GM15510 (cell line): ENCODE measurements around the gene KCNC3.

ENCODE experiments used
- POLR2A ChIP-seq: IDR thresholded peaks from 3 replicates; pipeline ENCODE4 v1.6.1; 2011; ENCODE audit warnings: borderline replicate concordance; ENCODE audit not compliant: insufficient read length; ENCODE audit errors: extremely low read depth

The KCNC3 gene

DNA sequence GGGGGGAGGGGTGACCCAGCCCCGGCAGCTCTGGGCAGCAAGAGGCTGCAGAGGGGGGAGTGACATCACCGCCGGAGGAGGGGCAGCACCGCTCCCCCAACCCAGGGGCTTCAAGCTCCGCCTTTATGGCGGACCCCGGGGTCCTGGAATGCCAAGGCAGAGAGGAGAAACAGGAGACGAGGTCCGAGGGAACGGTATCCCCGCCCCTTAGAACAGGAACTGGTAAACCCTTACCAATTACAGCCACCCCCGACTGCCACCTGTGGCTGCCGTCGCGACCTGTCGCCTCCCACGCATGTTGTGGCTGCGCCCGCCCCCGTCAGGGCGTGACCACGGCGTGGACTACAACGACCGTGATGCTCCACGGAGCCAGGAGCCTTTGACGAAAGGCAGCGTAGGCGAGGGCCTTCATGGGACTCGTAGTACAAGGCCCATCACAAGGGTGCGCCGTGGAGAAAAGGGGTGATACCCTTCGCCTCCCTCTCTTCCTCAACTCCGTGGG is 4.1 kb upstream of the KCNC3 start:
- peak; percentile 34 for TF ChIP-seq POLR2A

DNA sequence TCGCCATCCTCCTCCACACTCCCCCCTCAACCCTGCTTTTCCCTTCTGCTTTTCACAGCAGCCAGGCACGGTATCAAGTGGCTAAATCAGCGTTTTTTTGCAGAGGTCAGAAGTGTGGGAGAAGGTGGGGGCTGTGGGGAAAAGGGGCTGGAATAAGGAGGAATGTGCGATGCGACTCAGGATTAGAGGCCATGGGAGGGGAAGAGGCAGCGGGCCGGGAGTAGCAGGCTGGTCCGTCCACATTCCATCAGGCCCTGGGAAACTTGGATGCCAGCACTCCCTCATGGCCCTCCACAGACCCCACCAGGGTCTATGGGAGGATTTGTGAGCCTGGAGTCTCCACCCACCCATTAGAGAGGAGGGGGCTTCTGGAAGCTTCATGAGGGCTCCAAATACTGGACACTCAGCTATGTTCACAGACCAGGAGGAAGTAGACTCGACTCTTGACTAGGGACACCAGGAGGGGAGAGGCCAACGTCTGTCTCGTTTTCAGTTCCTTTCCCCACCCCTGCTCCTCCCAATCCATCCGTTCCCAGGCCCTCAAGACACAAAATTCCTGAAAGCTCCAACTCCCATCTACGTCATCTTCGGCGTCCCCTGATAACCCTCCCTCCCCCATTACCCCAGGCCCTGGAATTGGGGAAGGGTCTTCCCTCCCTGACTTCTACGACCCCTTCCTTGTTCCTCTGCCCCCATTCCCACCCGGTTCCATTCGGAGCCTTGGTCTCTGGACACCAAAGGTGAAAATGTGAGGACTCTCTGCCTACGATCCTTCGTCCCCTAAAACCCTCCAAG is 3.3 kb upstream of the KCNC3 start:
- no peak for TF ChIP-seq POLR2A

DNA sequence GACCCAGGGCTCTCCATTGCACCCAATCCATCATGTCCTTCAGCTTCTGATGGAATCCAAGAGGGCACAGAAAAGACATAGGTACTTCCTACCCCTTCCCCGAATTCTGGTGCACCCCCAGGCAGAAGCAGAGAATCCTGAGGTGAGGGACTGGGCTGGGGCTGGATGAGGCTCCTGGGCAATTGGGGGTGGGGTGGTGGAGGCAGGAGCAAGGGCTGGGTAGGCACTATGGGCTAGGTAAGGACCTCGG is 2.7 kb upstream of the KCNC3 start:
- no peak for TF ChIP-seq POLR2A

DNA sequence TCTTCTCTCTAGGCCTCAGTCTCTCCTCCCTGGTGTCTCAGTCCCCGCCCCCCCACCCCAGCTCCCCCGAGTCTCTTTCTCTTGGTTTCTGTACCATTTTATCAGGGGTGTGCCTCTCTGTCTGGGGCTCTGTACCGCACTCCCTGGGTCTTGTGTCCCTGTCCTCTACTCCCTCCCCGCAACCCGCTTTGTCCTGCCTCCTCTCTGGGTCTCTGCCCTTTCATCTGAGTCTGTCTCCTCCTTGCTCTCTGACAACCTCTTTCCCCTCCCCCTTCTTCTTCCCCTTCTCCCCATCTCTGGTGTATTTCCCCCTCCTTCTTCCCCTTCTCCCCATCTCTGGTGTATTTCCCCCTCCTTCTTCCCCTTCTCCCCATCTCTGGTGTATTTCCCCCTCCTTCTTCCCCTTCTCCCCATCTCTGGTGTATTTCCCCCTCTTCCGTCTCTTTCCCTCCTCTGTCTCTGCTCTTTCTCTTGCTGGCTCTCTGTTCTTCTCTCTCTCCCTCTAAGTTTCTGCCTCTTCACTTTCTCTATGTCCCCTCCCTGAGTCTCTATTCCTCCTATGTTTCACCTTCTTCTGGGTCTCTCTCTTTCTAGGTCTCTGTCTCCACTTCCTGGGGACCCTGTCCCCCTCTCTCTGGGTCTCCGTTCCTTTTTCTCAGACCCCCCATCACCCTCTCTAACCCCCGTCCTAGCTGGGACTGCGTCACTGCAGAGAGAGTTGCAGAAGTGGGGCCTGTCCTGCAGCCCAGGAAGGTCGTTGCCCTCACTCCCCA is 2.2 kb upstream of the KCNC3 start:
- TF ChIP-seq POLR2A, result no peak

DNA sequence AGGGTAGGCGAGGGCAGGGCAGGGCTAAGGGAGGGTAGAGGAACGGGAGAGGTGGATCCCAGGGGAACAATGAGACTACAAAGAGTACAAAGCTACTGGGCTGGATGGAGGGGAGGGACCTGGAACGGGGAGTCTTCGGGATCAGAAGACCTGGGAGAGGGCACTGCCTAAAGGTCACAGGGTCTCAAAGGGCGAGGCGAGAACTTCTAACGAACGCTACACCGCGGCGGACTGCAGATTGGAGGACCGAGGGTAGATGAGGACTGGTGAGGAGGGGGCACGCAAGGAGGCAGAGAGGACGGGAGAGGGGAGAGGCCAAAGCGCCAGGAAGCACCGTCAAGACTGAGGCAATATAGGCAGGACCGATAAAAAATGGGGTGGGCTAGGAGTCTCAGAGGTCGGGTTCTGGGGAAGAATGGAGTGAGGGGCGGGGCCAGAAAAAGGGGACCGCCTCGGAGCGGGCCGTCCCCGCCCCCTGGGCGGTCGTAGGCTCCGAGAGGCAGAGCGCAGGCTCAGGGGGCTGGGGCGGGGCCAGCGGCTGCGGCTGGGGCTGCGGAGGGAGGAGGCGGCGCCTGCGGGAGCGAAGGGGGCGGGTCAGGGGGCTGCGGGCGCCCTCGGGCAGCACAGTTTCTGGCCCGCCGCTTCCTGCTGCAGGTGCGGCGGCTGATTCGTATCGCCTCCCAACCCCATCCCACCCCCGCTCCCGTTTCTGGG is 1.3 kb upstream of the KCNC3 start:
- TF ChIP-seq POLR2A, result peak; percentile 60

DNA sequence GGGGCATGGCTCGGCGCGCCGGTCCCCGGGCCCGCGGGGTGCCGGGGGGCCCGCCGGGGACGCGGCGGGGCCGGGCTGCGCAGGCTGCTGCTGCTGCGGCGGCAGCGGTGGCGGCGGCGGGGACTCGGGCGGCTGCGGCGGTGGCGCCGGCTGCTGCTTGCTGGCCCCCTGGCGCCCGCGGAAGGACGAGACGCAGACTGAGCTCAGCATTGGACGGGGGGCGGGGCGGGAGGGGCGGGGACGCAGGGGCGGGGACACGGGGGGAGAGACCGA is 368 bp downstream of the KCNC3 start:
- peak; percentile 47 for TF ChIP-seq POLR2A

DNA sequence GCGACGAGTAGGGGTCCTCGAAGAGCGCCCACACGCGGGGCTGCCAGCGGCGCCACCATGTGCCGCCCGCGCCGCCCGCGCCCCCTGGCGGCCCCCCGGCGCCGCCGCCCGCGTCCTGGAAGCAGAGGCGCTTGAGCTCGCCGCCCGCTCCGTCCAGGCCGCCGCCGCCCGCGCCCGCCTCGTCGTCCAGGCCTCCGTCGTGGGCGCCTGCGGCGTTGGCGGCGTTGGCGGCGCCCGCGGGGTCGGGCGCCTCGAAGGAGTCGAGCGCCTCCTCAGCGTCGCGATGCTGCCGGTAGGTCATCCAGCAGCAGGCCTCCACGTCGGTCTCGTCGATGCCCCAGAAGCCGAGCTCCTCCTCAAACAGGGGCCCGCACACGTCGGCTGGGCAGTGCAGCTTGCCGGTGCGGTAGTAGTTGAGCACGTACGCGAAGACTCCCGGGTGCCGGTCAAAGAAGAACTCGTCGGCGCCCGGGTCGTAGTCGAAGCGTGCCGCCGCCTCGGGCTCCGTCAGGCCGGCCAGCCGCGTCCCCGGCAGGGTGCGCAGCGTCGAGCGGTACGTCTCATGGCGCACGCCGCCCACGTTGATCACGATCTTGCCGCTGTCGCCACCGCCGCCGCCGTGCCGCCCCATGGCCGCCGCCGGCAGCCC is 829 bp downstream of the KCNC3 start:
- TF ChIP-seq POLR2A, result no peak

DNA sequence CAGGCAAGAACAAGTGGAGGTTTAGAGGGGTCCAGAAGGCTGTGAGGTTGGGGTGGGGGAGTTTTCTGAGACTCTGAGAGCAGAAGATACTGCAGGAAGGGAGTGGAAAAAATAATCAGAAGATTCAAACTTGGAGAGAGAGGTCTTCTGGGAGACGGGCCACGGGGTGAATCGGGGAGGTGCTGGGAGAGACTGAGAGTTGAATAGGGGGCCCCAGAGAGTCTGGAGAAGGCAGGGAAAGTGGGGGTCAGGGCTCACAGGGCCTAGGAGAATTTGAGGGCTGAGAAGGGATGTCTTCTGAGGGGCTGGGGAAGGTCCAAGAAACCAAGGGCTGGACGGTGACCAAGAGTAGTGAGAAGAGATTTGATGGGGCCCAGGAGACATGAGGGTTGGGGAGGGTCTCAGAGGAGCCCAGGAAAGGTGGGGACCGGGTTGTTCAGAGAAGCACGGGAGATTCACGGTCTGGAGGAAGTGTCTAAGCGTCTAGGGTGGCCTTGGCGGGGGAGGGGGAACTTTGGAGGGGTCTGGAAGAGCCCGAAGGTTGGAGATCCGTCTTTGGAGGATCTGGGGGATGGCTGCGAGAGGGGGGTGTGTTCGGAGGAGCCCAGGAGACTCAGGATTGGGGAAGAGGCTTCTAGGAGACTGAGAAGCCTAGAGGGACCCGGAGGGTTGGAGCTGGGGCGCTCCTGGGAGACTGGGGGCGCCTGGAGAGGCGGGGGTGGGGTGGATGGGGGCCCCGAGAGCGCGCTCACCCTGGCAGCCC is 1.5 kb downstream of the KCNC3 start:
- no peak for TF ChIP-seq POLR2A

DNA sequence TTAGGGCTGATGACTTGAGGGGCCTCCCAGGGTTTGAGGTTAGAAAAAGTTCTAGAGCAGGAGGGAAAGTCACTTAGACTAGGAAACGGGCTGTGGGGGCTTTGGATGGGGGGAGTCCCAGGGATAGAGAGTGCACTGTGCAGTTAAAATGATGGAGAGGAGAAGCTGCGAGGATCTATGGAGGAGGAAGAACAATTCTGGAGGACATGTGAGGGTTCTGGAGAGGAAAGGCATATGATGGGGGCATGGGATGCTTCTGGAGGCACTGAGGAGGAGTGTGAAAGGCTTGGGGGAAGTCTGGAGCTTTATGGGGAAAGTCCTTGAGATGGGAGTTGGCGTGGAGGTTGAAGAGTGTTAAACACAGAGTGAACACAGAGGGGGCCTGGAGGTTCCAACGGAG is 2.2 kb downstream of the KCNC3 start:
- no peak for TF ChIP-seq POLR2A

DNA sequence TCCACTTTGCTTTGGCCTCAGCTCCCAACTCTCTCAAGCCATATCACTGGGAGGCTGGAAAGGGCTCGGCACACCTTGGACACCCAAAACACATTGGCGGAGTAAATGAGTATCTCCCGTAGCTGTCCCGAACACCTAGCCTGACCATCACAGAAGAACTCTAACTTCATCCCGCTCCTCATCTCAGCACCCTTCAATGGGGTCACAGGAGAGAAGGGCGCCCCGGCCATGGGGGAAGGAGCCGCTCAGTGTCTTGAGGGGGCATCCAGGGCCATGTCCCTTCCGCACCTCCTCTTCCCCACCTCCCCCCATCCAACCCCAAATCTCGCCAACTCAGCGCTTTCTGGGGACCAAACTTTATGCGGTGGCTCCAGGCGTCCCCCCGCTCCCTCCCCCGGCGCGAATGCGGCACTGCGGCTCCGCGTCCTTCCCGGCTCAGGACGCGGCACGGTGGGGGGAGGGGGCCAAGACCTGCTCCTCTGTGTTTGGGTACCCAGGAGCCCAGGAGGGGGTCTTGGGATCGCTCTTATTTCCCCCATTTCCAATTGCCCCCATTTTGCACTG is 3.0 kb downstream of the KCNC3 start:
- TF ChIP-seq POLR2A, result no peak

DNA sequence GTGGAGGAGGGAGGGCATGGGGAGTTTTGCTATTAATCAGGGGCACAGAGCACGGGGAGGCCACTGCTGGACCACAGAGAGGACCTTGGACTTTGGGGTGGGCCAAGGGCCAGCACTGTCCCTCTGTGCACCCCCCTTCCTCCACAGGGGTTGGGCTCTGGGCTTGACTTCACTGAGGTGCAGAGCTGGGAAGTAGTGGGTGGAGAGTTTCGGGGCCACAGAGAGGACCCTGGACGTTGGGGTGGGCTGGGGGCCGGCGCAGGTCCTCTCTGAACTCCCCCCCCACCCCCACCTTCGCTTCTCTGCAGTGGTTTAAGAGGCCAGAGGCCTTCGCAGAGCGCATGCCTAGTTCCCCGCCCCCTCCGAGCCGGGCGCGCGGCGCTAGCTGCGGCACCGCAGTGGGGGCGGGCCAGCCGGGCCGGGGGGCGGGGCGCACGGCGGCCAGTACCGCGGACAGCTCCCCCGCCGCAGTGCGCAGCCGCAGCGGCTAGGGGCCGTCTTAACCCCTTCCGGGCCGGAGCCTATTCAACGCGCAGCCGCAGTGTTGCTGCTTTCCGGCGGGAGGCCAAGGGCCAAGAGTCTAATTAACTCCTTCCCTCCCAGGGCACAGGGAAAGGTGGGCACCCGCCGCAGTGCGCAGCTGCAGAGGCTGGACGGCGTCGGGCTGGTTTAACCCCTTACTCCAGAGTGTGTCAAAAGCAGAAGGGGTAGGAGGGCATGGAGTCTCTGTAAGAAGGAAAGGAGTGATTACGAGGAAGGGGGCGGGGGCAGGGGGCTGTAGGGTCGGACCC is 3.7 kb downstream of the KCNC3 start:
- TF ChIP-seq POLR2A, result no peak

DNA sequence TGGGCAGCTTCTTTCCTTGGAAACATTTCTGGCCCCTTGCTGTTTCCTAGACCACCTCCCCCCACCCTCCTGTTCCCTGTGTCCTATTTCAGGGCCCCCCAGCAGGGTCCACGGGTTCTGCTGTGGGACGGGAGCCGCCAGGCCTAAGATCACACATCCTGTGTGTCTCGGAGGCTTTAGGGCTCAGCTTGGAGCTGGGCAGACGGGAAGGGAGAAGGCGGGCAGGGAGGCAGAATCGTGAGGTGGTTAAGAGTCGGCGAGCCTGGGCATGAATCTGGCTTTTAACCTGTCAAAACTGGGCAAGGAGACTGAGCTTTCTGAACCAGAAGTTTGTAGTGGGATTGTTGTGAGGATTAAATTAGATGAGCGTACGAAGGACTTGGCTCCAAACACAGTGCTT is 4.8 kb downstream of the KCNC3 start:
- no peak for TF ChIP-seq POLR2A

DNA sequence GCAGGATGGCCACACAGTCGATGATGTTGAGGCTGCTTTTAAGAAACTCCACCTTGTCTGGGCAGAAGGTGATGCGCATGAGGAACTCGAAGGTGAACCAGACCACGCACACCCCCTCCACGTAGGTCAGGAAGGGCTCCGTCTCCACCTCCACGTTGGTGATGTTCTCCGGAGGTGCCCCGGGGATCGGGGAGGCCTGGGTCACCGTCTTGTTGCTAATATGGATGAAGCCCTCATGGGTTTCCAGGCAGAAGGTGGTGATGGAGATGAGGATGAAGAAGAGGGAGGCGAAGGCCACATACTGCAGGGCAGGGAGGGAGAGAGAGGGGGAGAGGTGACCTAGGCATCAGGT is 5.4 kb downstream of the KCNC3 start:
- TF ChIP-seq POLR2A, result no peak
